Parathyroid adenoma (tissue), 2 donors: Measurements from ENCODE around the gene FFAR3.

Source experiments
- H2AFZ ChIP-seq: fragments of 300-600 bp; sonication (generic); one replicate; pipeline ENCODE4 v1.7.0; 2017; ENCODE audit warnings: antibody characterized with exemption, mild to moderate bottlenecking
- H3K27ac ChIP-seq: fragments of 300-600 bp; sonication (generic); one replicate; pipeline ENCODE4 v1.7.0; 2017
- H3K27me3 ChIP-seq: fragments of 300-600 bp; sonication (generic); one replicate; pipeline ENCODE4 v1.7.0; 2017; ENCODE audit warnings: low read length; ENCODE audit not compliant: control insufficient read depth, insufficient read depth
- H3K36me3 ChIP-seq: fragments of 300-600 bp; sonication (generic); one replicate; pipeline ENCODE4 v1.7.0; 2017; ENCODE audit warnings: low read length; ENCODE audit not compliant: control insufficient read depth, insufficient read depth
- H3K4me1 ChIP-seq: fragments of 300-600 bp; sonication (generic); one replicate; pipeline ENCODE4 v1.7.0; 2017; ENCODE audit warnings: control low read depth
- H3K4me2 ChIP-seq: fragments of 300-600 bp; sonication (generic); one replicate; pipeline ENCODE4 v1.7.0; 2017; ENCODE audit warnings: low read length
- H3K4me3 ChIP-seq: fragments of 300-600 bp; sonication (generic); one replicate; pipeline ENCODE4 v1.7.0; 2017; ENCODE audit warnings: low read depth, low read length
- H3K79me2 ChIP-seq: fragments of 300-600 bp; sonication (generic); one replicate; pipeline ENCODE4 v1.7.0; 2017; ENCODE audit warnings: control low read depth
- H3K9ac ChIP-seq: fragments of 300-600 bp; sonication (generic); one replicate; pipeline ENCODE4 v1.7.0; 2017; ENCODE audit warnings: mild to moderate bottlenecking
- H3K9me3 ChIP-seq: fragments of 300-600 bp; sonication (generic); one replicate; pipeline ENCODE4 v1.7.0; 2017; ENCODE audit warnings: low read length; ENCODE audit not compliant: control insufficient read depth
- CTCF ChIP-seq: fragments of 300-600 bp; sonication (generic); IDR thresholded peaks from one replicate; pipeline ENCODE4 v1.7.0; 2017; ENCODE audit warnings: antibody characterized with exemption, mild to moderate bottlenecking
- donor health status: primary hyperparathyroidism.

The FFAR3 gene

GRCh38 chr19:35403116-35403760 lies 45.0 kb downstream of the FFAR3 start:
- Histone ChIP-seq H3K9ac (no peak overlapping the region), H2AFZ (peak overlapping the region; percentile 57), H3K27ac (peak overlapping the region; percentile 95), H3K27me3 (no peaks in the 10 kb centered on the region), H3K9me3 (no peaks in the 10 kb centered on the region), H3K4me2 (peak overlapping the region; percentile 24), H3K36me3 (no peaks in the 10 kb centered on the region), H3K4me1 (peaks cover 43% of the 10 kb centered on the region), H3K79me2 (no peaks in the 10 kb centered on the region), H3K4me3 (peak overlapping the region; percentile 12)
- peak; percentile 23 for TF ChIP-seq CTCF

- no peak overlapping the region for H3K9ac ChIP-seq
- H3K79me2 ChIP-seq: no peaks in the 10 kb centered on the region
- peak overlapping the region; percentile 95 for H3K27ac ChIP-seq
- no peaks in the 10 kb centered on the region for H3K27me3 ChIP-seq
- peaks cover 42% of the 10 kb centered on the region for H3K4me1 ChIP-seq
- no peaks in the 10 kb centered on the region for H3K36me3 ChIP-seq
- H3K4me3 ChIP-seq: no peak overlapping the region
- peak overlapping the region; percentile 13 for H2AFZ ChIP-seq
- H3K9me3 ChIP-seq: no peaks in the 10 kb centered on the region
- no peak for TF ChIP-seq CTCF
- H3K4me2 ChIP-seq: no peak overlapping the region
Measured at GRCh38 chr19:35404879-35405622, 46.8 kb downstream of the FFAR3 start.

- no peaks in the 10 kb centered on the region for H3K27me3 ChIP-seq
- peaks cover 24% of the 10 kb centered on the region for H3K4me1 ChIP-seq
- H3K79me2 ChIP-seq: no peaks in the 10 kb centered on the region
- TF ChIP-seq CTCF: no peak
- no peak overlapping the region for H3K4me2 ChIP-seq
- H3K9ac ChIP-seq: no peak overlapping the region
- H2AFZ ChIP-seq: no peak overlapping the region
- no peak overlapping the region for H3K4me3 ChIP-seq
- H3K36me3 ChIP-seq: no peaks in the 10 kb centered on the region
- no peak overlapping the region for H3K27ac ChIP-seq
- no peaks in the 10 kb centered on the region for H3K9me3 ChIP-seq
Measured at GRCh38 chr19:35407619-35408018, 49.4 kb downstream of the FFAR3 start.

GRCh38 chr19:35408284-35409171 lies 50.3 kb downstream of the FFAR3 start:
- Histone ChIP-seq H3K9me3 (no peaks in the 10 kb centered on the region), H3K27me3 (no peaks in the 10 kb centered on the region), H3K4me3 (no peak overlapping the region), H3K79me2 (no peaks in the 10 kb centered on the region), H3K27ac (peak overlapping the region; percentile 8), H2AFZ (no peak overlapping the region), H3K4me1 (peaks cover 23% of the 10 kb centered on the region), H3K4me2 (no peak overlapping the region), H3K9ac (no peak overlapping the region), H3K36me3 (no peaks in the 10 kb centered on the region)
- no peak for TF ChIP-seq CTCF
